Stimulated activated naive CD4-positive, alpha-beta T cell treated with Interleukin-2 at 50 U/mL for 16 hours (primary cell): ENCODE results near the gene AMOT.

Experiments
- DNase-seq: peaks from one replicate; lab custom pipeline; 2025; lab: John Stamatoyannopoulos, UW

Gene AMOT

GRCh38 chrX:112738347-112739033, 102.1 kb downstream of the AMOT start:
- DNase-seq = no peak

GRCh38 chrX:112736310-112736709, 104.3 kb downstream of the AMOT start:
- DNase-seq = no peak

- DNase-seq = no peak
Observed at GRCh38 chrX:112735147-112735546, 105.5 kb downstream of the AMOT start.

GRCh38 chrX:112734290-112734689, 106.3 kb downstream of the AMOT start:
- no peak for DNase-seq

- no peak for DNase-seq
Observed at GRCh38 chrX:112731793-112732192, 108.8 kb downstream of the AMOT start.
